Measurements from ENCODE around the gene FRRS1L.

The FRRS1L gene

DNA sequence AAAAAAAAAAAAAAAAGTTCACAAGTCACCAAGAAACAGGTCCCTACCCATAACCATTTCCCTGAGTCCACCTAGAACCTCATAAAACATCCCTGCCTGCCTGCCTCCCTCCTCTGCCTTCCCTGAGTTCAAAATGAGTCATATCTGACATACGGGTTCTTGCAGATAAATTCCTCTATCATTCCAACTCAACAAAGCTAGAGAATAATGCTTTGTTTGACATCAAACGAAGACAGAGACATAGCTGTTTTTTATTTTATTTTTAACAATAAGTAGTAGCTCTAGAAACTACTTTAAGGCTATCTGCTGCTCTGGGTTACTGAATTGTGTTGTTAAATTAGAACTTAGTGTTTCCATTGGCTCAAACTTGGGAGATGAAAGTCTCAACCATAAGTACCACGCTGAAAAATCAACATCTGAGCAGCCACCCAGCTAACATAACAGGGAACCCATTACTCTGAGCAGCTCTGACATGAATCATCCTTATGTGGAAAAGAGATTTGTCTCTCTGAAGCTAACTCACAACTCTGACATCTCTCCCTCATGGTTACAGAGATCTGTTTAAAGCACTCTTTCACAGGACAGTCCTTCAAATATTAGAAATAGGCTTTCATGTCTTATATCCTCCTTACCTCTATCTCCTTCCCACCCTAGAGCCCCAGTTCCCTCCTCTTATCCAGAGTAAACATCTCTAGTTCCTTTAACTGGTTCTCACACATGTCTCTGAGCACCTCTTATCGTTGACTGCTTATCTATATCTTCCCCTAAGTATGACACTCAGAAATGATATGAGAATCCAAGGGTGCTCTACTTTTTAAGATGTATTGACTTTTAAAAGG is 59.4 kb downstream of the FRRS1L start:
- no peak for DNase-seq (ENCODE audit: low read depth in 3 of 3)

DNA sequence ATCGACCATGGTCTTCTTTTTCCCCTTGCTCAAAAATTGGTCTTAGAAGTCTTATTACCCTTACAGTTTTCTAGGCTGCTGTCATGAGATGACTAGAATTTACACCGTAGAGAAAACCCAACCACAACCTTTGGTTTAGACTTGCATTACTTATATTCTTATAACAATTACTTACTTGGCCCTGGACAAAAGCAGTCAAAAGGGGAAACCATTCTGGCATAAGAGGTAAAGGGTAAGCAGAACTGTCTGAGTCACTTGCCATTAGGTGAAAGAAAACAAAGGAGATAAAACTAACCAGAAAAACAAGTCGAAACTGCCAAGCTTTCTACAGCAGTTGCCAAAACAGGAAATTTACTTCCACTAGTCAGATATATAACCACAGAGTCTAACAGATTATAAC is 65.2 kb downstream of the FRRS1L start:
- no peak for DNase-seq (ENCODE audit: low read depth in 3 of 3)

DNA sequence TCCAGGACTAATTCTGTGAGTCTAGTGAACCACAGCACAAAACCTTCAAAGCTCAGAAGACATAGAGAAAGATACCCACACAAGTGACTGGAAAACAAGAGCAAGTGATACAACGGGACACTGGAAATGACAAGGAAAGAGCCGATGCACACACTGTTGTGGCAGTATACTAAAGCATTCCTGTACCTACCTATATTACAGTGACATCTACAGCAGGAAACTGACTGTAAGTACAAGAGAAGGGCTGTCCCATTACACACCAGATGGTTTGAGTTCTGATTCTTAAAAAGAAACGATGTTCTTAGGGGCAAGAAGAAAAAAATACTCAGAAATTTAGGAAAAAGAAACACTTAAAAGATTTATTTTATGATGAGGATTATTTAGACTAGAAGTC is 65.8 kb downstream of the FRRS1L start:
- no peak for DNase-seq (ENCODE audit: low read depth in 3 of 3)

DNA sequence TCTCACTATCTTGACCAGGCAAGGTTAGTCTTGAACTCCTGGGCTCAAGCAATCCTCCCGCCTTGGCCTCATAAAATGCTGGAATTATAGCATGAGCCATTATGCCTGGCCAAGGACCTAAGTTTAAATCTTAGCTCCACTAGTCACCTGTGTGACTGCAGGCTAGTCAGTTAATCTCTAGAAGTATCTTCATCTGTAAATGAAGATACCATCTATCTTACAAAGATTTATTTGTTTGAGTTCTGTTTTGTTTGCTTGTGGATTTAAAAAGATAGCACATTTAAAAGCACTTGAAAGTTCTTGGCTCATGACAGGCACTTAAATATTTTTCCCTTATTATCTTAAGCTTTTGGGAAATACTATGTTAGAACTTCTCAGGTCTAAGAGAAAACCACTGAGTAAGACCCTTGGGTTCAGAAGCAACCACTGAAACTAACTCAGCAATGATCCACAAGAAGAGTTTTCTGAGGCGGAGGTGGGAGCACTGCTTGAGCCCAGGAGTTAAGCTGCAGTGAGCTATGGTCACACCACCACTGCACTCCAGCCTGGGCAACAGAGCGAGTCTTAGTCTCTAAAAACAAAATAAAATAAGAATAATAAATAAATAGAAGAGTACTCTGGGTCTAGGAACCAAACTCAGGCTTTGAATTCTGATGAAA is 66.4 kb downstream of the FRRS1L start:
- DNase-seq (ENCODE audit: low read depth in 3 of 3): no peak

DNA sequence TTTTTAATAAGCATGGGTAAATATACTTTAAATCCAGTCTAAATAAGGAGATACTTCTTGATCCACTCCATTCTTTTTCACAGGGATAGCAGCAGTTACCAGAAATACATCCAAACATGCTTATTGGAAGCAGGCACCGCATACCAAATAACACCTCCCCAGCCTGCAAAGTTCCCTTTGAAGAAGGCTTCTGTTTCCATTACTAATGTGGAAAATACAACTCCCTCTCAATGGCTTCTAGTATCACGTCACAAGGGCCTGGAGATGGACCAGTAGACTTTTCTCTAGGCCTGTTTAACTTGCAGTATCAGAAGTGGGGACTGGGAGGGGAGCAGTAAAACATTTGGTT is 68.1 kb downstream of the FRRS1L start:
- no peak for DNase-seq (ENCODE audit: low read depth in 3 of 3)

DNA sequence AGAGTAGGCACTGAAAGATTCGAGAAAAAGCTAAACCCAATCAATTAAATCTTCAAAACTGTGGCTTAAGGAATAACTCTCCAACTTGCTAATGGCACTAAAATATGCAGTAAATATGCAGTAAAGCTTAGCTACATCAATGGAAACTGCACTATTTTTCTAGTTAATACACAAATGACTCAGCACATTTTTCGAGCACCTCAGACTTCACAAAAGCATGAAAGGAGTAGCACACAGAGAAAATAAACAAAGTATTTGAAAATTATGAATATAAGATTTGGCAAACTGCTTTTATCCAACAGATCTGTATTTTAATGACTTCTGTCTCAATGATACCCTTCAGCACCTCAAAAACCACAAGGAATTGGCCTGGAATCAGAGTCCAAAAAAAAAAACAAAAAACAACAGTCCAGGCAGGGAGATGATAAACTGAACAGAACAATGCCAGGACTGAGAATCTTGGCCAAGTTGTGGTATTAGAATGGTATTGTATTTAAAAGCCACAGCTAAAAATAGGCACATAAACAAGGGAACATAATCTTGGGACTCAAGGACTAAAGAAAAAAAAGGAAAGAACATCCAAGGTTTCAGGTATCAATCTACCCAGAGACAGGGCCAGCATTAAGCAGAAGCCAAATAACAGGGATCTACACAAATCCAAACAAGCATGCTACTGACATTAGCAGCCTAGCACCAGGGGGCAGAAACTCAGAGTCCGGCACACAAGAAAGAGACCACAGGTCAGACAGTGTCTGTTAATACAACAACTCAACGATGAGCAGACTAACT is 68.7 kb downstream of the FRRS1L start:
- no peak for DNase-seq (ENCODE audit: low read depth in 3 of 3)

DNA sequence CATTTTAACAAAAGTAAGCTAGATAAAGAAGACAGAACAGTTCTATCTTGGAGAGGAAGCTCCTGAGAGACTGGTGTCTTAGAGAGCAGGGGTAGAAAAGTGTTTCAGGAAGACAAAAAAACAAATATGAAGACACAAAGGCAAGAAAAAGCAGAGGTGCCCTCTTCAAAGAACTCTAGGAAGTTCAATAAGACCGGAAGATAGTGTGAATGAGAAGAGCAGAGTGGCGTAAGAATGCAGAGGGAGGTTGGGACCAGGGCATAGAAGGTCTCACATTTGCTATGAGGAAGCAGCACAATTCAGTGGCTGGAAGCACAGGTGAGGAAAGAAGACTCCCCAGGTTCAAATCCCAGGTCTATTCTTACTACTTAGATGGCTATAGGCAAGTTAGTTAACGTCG is 69.9 kb downstream of the FRRS1L start:
- DNase-seq (ENCODE audit: low read depth in 3 of 3): no peak

DNA sequence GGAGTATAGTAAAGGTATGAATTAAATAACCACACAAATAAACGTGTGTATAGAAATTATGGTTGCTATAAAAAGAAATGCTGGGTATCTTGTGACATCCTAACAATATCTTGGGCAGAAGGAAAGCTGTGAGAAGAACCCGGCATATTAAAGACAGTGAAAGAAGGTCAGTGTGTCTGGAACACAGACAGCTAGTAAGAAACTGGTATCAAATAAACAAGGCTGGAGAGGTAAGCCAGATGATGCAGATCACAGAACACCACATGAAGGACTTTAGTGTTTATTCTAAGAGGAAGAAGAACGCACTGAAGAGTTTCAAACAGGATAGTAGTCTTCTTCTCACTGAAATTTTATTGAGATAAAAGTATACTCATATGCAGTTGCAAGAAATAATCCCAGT is 71.7 kb downstream of the FRRS1L start:
- no peak for DNase-seq (ENCODE audit: low read depth in 3 of 3)

DNA sequence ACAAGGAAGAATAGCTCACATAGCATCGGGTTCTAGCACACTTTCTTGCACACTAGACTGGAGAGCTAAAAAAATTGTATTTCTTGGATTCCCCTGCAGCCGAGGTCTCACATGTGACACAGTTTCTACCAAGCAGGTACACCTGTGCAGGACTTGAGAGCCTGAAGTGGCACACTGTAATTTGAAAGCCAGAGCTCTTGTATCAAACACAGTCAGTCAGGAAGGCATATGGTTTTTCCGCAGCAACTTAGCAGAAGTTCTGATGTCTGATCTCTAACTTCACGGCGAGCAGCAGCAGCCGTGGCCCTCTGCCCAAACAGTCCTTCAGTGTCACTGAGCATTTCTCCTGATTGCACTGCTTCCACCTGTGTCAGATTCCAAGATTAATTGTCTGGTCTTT is 72.8 kb downstream of the FRRS1L start:
- no peak for DNase-seq (ENCODE audit: low read depth in 3 of 3)

DNA sequence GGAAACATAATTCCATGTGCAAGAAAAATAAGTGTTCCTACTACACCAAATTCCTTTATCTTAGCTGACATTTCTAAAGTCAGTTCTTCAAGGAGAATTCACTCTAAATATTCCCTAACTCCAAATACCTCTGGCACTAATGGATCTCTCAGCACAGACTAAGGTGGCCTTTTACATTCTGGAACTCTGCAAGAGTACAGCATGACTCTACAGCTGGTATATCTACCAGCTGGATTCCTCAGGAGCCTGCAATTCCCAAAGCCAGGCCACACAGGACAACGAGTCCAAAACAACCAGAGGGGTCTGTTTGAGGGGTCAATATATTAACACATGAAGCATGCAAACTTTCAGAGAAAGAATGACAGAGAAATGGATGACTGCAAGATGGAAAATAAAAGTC is 74.5 kb downstream of the FRRS1L start:
- DNase-seq (ENCODE audit: low read depth in 3 of 3): no peak

DNA sequence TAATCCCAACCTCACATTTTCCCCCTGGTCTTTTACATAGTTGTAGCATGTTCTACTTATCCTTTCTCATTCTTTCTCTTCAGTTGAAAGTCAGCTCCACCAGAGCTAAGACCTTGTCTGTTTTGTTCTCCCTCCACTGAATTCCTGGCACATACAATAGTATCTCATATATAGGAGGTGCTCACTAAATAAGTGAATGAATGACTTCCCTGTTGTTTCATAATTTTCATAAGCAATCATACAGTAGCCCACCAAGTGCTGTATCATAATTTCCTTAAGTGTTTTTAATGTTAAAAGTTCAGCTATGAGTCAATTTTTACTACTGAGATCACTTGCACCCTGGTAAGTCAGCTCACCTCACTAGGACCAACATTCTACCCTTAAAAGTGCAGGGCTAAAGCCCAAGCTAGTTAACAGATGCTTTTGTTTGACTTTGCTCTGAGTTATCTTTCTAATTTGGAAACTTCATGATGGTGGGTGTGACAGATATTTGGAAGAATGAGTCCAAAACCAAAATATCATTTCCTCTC is 74.9 kb downstream of the FRRS1L start:
- DNase-seq (ENCODE audit: low read depth in 3 of 3): no peak

DNA sequence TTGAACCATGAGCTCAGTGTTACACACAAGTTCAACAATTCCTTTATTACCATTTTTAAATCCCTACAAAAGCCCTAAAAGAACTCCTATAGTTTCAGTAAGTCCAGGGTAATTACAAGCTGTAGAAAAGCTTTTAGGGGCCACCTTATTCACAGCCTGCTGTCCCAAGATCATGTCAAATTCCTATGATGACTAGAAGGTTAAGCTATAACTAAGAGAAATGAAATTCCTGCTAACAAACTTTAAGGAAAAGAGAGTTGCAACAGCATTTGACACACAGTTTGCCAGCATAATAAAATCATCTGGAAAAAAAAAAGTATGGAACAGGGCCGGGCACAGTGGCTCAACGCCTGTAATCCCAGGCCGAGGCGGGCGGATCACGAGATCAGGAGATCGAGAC is 78.8 kb downstream of the FRRS1L start:
- no peak for DNase-seq (ENCODE audit: low read depth in 3 of 3)

DNA sequence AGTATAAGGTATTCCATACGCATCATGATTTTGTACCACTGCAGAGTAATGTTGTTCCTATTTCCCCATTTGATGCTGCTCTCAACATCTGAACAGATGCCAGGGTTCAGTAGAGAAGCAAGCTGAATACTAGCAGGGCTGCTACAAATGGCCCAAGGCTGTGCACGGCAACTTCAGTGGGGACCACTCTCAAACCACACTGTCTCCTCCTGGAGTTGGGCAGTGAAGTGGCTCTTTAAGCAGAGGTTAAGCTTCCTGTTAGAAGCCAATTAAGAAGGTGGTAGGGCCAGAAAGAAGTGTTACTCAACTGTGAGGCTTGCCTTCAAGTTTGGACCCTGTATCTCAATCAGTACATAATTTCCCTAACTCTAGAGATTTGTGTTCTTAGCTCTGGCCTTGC is 79.3 kb downstream of the FRRS1L start:
- DNase-seq (ENCODE audit: low read depth in 3 of 3): no peak

DNA sequence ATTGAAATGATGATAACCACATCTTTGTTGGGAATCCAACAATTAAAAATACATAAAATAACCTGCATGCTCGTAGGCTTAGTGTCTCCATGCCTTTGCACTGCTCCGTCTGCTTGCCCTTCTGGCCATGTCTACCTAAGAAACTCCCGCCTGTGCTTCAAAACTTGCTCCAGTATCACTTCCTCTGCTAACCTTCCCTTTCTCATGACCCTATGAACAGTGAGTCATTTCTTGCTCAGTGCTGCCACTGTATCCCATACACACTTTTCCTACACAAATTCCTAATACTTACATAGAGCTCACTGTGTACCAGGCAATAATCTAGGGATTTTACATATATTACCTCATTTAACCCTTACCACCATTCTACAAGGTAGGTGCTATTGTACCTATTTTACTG is 80.8 kb downstream of the FRRS1L start:
- DNase-seq (ENCODE audit: low read depth in 3 of 3): no peak

DNA sequence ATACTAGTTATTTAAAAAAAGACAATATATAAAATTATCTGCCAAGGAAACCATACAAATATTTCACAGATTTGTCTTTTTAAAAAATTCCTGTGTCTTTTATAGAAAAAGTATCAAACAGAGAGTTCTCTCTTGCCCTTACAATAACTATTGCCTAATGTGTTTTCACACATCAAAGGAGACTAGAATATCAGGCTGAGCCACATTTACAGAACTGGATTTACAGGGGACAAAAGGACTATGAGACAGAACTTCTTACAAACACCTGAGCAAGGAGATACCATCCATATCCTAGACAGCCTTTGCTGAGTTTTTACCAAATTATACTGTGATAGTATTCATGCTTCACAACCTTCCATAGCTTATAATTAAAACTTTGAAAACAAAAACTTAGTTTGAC is 81.5 kb downstream of the FRRS1L start:
- no peak for DNase-seq (ENCODE audit: low read depth in 3 of 3)

DNA sequence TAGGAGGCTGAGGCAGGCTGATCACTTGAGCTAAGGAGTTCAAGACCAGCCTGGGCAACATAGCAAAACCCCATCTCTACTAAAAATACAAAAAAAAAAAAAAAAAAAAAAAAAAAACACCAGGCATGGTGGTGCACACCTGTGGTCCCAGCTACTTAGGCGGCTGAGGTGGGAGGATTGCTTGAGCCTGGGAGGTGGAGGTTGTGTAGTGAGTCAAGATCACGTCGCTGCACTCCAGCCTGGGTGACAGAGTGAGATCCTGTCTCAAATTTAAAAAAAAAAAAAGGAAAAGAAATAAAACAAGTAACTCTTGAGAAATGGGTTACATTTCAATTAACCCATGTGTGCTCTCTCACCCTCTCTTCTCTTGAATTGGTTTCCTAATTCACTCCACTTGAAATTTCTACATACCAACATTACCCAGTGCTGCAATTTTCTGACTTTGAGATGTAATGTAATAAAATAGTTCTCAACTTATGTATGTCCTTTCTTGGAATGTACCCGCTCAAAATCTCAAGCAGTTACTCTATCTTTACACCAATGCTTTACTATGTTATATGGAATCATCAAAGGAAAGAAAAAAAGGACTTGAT is 83.1 kb downstream of the FRRS1L start:
- no peak for DNase-seq (ENCODE audit: low read depth in 3 of 3)

DNA sequence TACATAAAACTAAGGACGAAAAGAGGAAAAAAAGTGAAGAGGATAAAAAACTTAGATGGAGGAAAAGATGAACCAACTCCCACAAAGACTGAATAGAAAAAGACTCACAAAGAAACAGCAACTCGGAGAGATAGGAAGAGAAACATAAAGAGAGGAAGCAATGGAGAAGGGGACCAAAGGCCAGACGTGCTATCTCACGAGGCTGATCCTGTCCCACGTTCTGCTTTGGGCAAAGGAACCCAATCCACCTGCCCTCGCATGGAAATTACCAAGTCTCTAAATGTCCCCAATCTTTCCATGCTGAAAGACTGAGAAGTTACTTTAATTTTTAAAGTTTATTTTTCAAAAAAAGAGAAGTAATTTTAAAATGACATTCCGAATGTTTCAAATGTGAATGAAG is 83.9 kb downstream of the FRRS1L start:
- DNase-seq (ENCODE audit: low read depth in 3 of 3): no peak

DNA sequence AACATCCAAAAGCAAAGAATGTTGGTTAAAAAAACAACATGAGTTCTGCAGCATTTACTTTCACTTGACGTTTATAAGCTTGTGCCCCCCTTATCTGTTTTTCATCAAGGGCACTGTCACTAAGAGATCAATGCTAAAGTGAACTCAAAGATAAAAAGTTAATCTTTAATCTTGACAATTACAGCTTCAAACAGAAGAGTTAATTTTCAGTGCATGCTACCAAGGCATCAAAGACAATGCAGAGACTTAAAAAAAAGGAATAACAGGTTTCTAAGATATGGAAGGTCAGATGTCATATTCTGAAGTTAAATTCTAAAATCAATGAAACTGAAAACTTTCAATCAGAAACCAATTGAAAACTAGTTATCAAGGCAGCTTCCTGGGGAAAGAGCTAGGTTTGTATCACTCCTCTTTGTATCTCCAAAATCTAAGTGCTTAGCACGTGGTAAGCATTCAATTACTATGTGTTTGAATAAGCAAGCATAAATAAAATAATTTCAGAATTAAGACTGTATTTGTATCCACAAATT is 84.9 kb downstream of the FRRS1L start:
- no peak for DNase-seq (ENCODE audit: low read depth in 3 of 3)
